NT2/D1 (cell line): ENCODE measurements around the gene CPB2.

Source experiments
- YY1 ChIP-seq: IDR thresholded peaks from 2 replicates; pipeline ENCODE4 v1.6.1; 2011; ENCODE audit not compliant: insufficient read length, insufficient read depth
- ZNF274 ChIP-seq: IDR thresholded peaks from 2 replicates; pipeline ENCODE4 v1.6.1; 2011; ENCODE audit warnings: mild to moderate bottlenecking, low read depth, low read length

GRCh38 chr13:46124531-46124966, 19.7 kb upstream of the CPB2 start:
- TF ChIP-seq YY1 (no peak), ZNF274 (no peak)
